Activated B cell treated with CpG ODN at 0.5 μM for 24 hours (primary cell): ENCODE results near the gene AMIGO3. TPM values are rescaled to one million over a fixed set of nuclear protein-coding genes. Genes with fewer than 3 reads are reported as not detected.

Experiments used
- ATAC-seq: fragments of 200-7000 bp; cut with Tn5 transposase; one replicate; pipeline ENCODE4 v1.10.0; 2021; ENCODE audit warnings: low read depth, mild to moderate bottlenecking, moderate library complexity
- CTCF ChIA-PET: fragments of 350-600 bp; sonication (Branson Sonifier 250); formaldehyde crosslinking; loops from one replicate; lab custom pipeline; 2021; ENCODE audit warnings: antibody characterized with exemption; lab: Charles Lee
- POLR2A ChIA-PET: fragments of 350-600 bp; sonication (Branson Sonifier 250); formaldehyde crosslinking; loops from one replicate; lab custom pipeline; 2021; ENCODE audit warnings: antibody characterized with exemption; lab: Charles Lee
- DNase-seq: peaks from one replicate; pipeline ENCODE4 v3.0.0; 2022
- H3K27ac Mint-ChIP-seq: one replicate; pipeline ENCODE4 v1.8.0; 2020; ENCODE audit warnings: mixed read lengths
- H3K27me3 Mint-ChIP-seq: one replicate; pipeline ENCODE4 v1.8.0; 2021; ENCODE audit warnings: mixed read lengths
- H3K36me3 Mint-ChIP-seq: one replicate; pipeline ENCODE4 v1.8.0; 2021; ENCODE audit warnings: low read depth, mixed read lengths
- H3K4me1 Mint-ChIP-seq: one replicate; pipeline ENCODE4 v1.8.0; 2021; ENCODE audit warnings: mixed read lengths
- H3K4me3 Mint-ChIP-seq: one replicate; pipeline ENCODE4 v1.8.0; 2020; ENCODE audit warnings: mild to moderate bottlenecking, mixed read lengths
- H3K9me3 Mint-ChIP-seq: one replicate; pipeline ENCODE4 v1.8.0; 2020; ENCODE audit warnings: mixed read lengths
- CTCF ChIP-seq: fragments of 200-600 bp; IDR thresholded peaks from one replicate; pipeline ENCODE4 v1.8.0; 2022; ENCODE audit warnings: antibody characterized with exemption, mild to moderate bottlenecking
- intact Hi-C: fragments of 100-400 bp; cut with micrococcal nuclease; formaldehyde crosslinking; loops from one replicate; pipeline ENCODE4 v1.15.1; 2024
- total RNA-seq: library from RNA; stranded (reverse); gene quantifications from 2 replicates; pipeline ENCODE4 v1.2.3, GENCODE V29; 2022

Gene AMIGO3
- total RNA-seq, 1 donor from 2014 or later: not detected

DNA sequence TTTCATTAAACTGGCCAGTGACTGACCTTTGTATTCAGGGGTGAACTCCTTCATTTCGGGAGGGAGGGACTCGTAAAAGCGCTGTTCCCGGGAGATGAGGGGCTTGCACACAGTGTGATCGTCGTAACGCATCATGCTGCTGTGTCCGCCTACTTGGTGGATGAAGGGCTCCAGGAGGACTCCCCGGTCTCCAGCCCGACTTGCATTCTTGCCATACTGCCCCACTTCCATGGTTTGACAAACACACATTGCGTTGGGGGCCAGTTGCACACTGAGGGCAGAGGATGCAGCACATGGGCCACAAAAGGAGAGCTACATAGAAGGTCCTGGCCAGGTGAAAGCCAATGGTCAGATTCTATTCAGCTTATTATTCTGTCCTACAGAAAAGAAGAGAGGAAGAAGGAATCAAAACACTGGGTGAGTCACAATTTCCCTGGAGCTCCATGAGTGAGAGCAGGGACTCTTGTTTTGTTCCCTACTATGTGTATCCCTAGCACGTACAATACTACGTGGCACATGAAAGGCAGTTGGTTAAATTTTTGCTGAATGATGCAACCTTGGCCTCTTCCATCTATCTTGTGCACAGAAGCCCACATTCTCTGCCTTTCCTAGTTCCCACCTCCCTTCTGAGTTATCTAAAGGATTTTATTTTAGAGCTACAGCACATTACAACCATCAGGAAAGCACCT, 28.5 kb upstream of the AMIGO3 start:
- intact Hi-C loops: no loop called here
- no peak for DNase-seq
- Mint-ChIP-seq H3K27ac (no peak overlapping the region), H3K36me3 (peaks cover 55% of the 10 kb centered on the region), H3K27me3 (no peaks in the 10 kb centered on the region), H3K4me3 (no peak overlapping the region), H3K9me3 (no peaks in the 10 kb centered on the region), H3K4me1 (no peaks in the 10 kb centered on the region)
- ATAC-seq: no peak
- no peak for TF ChIP-seq CTCF
- ChIA-PET CTCF (no interaction called here), POLR2A (no interaction called here)

- DNase-seq: no peak
- no peak for ATAC-seq
- Mint-ChIP-seq H3K36me3 (peaks cover 51% of the 10 kb centered on the region), H3K27ac (no peak overlapping the region), H3K9me3 (no peaks in the 10 kb centered on the region), H3K4me3 (no peak overlapping the region), H3K27me3 (no peaks in the 10 kb centered on the region), H3K4me1 (no peaks in the 10 kb centered on the region)
- TF ChIP-seq CTCF: no peak
- intact Hi-C loops: no loop called here
- ChIA-PET POLR2A (no interaction called here), CTCF (no interaction called here)
Measured at GRCh38 chr3:49745986-49746385, 26.5 kb upstream of the AMIGO3 start.

DNA sequence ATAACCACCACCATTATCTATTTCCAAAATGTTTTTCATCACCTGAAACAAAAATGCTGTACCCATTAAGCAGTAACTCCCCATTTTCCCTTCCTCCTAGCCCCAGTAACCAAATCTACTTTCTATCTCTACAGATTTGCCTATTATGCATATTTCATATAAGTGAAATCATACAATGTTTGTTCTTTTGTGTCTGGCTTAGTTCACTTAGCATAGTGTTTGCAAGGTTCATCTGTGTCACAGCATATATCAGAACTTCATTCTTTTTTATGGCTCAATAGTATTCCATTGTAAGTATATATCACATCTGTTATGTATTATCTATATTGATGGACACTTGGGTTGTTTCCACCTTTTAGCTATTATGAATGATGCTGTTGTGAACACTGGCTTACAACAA, 20.9 kb upstream of the AMIGO3 start:
- CTCF ChIA-PET: no interaction called here
- POLR2A ChIA-PET: no interaction called here
- Mint-ChIP-seq H3K27ac (no peak overlapping the region), H3K36me3 (peaks cover 45% of the 10 kb centered on the region), H3K9me3 (no peaks in the 10 kb centered on the region), H3K4me1 (no peaks in the 10 kb centered on the region), H3K27me3 (no peaks in the 10 kb centered on the region), H3K4me3 (no peak overlapping the region)
- ATAC-seq (no peak), DNase-seq (no peak)
- TF ChIP-seq CTCF: no peak
- intact Hi-C loops: no loop called here

- intact Hi-C loops: no loop called here
- Mint-ChIP-seq H3K27ac (no peak overlapping the region), H3K27me3 (no peaks in the 10 kb centered on the region), H3K4me3 (no peak overlapping the region), H3K9me3 (no peaks in the 10 kb centered on the region), H3K36me3 (peaks cover 50% of the 10 kb centered on the region), H3K4me1 (no peaks in the 10 kb centered on the region)
- no peak for TF ChIP-seq CTCF
- DNase-seq (no peak), ATAC-seq (no peak)
- ChIA-PET POLR2A (no interaction called here), CTCF (no interaction called here)
Measured at GRCh38 chr3:49738067-49738713, 18.7 kb upstream of the AMIGO3 start.

DNA sequence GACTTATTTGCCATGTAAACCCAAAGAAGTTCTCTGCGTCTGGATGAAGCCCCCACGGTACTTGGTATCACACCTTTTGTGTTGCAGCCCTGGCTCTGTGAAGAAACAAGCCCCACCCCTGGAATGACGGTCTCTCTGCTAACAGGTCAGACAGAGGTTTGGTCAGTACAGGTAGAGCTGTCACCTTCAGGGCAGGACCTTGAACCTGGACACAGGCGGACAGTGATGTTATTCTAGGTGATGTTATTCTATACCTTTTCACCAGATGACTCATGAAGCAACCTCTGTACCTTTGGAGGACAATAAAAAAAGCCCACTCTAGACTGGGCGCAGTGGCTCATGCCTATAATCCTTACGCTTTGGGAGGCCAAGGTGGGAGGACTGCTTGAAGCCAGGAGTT, 15.3 kb upstream of the AMIGO3 start:
- no peak for DNase-seq
- intact Hi-C loops: no loop called here
- peaks cover 70% of the 10 kb centered on the region for H3K36me3 Mint-ChIP-seq
- CTCF ChIA-PET: no interaction called here
- no peak for ATAC-seq
- no peaks in the 10 kb centered on the region for H3K27me3 Mint-ChIP-seq
- H3K4me1 Mint-ChIP-seq: no peaks in the 10 kb centered on the region
- POLR2A ChIA-PET: no interaction called here
- no peak overlapping the region for H3K4me3 Mint-ChIP-seq
- no peak for TF ChIP-seq CTCF
- no peaks in the 10 kb centered on the region for H3K9me3 Mint-ChIP-seq
- no peak overlapping the region for H3K27ac Mint-ChIP-seq
